Cerebellar cortex (tissue), 1 donor: ENCODE results near the gene HES4.
"Not testable (repeated sequence)": the region's sequence is repeated elsewhere in the genome, so short reads cannot be mapped to it uniquely, and the experiment has no call there.

Experiments
- DNase-seq: peaks from one replicate; pipeline ENCODE4 v3.0.0-alpha.2; 2015; ENCODE audit warnings: low spot score

Gene HES4

GRCh38 chr1:998745-998994 is 1.2 kb downstream of the HES4 start:
- no peak for DNase-seq

- no peak for DNase-seq
Observed at GRCh38 chr1:997993-998744, 1.7 kb downstream of the HES4 start.

- DNase-seq: no peak
Observed at GRCh38 chr1:997713-997992, 2.2 kb downstream of the HES4 start.

- DNase-seq: no peak
Observed at GRCh38 chr1:996851-997712, 2.8 kb downstream of the HES4 start.

GRCh38 chr1:995665-996633 is 3.9 kb downstream of the HES4 start:
- DNase-seq: no peak

- not testable (repeated sequence) for DNase-seq
Observed at GRCh38 chr1:994546-994945, 5.4 kb downstream of the HES4 start.

- no peak for DNase-seq
Observed at GRCh38 chr1:993379-993995, 6.4 kb downstream of the HES4 start.

- DNase-seq: no peak
Observed at GRCh38 chr1:992362-992761, 7.5 kb downstream of the HES4 start.

GRCh38 chr1:991895-992294 is 8.0 kb downstream of the HES4 start:
- DNase-seq: no peak

- DNase-seq: not testable (repeated sequence)
Observed at GRCh38 chr1:991275-991674, 8.6 kb downstream of the HES4 start.

- not testable (repeated sequence) for DNase-seq
Observed at GRCh38 chr1:988061-988460, 11.8 kb downstream of the HES4 start.

GRCh38 chr1:985126-985525 is 14.8 kb downstream of the HES4 start:
- DNase-seq: no peak

GRCh38 chr1:984476-984814 is 15.5 kb downstream of the HES4 start:
- DNase-seq: no peak

GRCh38 chr1:983798-984475 is 16.0 kb downstream of the HES4 start:
- no peak for DNase-seq

GRCh38 chr1:982765-983436 is 17.0 kb downstream of the HES4 start:
- DNase-seq: no peak

- no peak for DNase-seq
Observed at GRCh38 chr1:981955-982558, 17.8 kb downstream of the HES4 start, which contains the start of gene PERM1. Gene PERM1 (minus strand): TSS chr1:982093. CDS start chr1:981029, 1,064 bp downstream.

GRCh38 chr1:981491-981954 is 18.4 kb downstream of the HES4 start:
- DNase-seq: no peak

- DNase-seq: no peak
Observed at GRCh38 chr1:980602-981395, 19.1 kb downstream of the HES4 start.

GRCh38 chr1:980137-980571 is 19.7 kb downstream of the HES4 start:
- no peak for DNase-seq

- DNase-seq: no peak
Observed at GRCh38 chr1:979744-980072, 20.2 kb downstream of the HES4 start.
